Fibroblast of the conjunctiva (primary cell): ENCODE results near the gene PDGFC.

ENCODE experiments used
- DNase-seq: peaks from one replicate; pipeline ENCODE4 v3.0.0-alpha.2; 2010; ENCODE audit warnings: low read depth

PDGFC gene

DNA sequence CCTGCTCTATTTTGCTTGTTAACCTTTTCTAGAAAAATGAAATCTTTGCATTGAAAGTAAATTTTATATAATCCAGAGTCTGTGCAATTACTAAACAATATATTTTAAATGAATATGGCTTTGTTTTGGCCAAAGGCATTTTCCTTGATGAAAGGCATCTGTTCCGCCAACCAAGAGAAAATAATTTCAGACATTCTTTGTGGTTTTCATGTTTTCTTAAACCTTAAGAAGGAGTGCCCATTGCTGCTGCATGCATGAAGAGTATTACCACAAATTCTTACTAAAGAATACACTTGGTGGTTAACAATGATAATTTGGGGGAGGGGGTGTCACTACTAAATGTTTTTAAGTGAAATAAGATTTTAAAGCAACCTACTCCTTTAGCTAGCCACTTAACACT, 2.7 kb upstream of the PDGFC start:
- DNase-seq, result no peak

DNA sequence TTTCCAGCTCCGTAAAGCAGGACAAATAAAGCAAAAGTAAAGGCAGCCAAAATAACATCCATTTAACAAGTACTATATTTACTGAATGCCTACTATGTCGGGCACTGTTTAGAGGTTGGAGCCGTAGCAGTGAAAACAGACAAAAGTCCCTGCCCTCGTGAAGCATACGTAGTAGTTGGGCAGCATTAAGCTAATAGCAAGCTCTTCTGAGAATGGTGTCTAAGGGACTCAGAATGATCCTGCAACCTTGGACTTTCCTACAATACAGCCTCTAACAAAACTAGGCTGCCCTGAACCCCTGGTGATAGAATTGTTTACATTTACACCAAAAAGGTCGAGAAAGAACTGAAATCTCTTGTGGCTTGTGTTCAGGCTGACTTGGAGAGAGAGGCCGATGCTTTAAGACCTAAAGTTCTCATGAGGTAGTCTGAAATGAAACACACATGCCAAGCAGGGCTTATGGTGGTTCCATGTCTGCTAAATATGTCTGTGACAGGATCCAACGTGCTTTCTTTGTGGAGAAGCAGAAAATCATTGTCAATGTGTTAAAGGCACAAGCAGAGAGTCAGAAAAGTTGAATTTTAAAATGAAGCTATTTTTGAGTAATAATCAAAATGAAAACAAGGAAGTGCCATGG, 898 bp upstream of the PDGFC start:
- DNase-seq, result no peak

DNA sequence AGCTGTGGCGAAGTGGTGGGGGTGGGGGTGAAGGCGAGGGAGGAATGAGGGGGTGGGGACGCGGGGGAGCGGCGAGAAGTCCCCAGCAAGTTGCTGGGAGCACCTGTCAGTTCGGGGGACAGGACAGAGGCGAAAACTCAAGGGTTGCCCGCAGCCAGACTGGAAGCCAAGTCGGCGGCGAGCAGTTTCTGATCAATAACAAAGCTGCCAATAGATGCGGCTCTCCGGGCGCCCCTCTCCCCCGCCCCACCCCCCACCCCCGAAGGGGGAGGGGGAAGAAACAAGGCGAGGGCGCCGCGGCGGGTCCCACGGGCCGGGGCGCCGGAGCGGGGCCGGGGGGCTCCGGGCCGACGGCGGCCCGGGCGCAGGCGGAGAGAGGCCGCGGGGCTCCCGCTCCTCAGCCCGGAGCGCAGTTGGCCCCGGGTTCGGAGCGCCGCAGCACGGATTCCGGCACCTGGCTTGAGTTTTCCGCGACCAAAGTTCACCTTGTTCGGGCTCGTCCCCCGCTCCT, 379 bp downstream of the PDGFC start:
- no peak for DNase-seq

DNA sequence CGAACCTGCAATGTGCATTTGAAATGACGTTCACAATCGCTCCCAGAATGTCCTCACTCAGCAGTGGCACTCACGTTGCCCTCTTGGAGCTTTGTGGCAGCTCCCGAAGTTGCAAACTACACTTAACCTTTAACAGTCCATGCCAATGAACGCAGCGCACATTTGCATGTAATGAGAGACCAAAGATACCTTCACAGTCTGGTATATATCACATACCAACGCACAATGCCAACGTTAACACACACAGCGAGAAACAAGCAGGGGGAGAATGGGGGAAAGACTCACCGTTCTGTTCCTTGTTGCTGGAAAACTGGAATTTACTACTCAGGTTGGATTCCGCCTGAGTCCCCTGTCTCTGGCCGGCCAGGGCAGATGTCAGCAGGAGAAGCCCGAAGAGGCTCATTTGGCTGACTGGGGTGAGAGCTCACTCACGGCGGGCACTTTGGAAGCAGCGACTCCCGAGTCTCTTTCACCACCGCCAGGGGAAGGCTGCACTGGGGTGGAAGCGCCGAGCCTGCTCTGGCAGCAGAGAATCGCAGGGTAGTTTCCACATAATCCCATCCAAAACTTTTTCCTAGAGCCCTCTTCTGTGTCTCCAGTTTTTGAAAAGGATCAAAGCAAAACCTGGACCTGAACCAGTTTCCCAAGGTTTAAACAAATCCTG, 966 bp downstream of the PDGFC start:
- no peak for DNase-seq

DNA sequence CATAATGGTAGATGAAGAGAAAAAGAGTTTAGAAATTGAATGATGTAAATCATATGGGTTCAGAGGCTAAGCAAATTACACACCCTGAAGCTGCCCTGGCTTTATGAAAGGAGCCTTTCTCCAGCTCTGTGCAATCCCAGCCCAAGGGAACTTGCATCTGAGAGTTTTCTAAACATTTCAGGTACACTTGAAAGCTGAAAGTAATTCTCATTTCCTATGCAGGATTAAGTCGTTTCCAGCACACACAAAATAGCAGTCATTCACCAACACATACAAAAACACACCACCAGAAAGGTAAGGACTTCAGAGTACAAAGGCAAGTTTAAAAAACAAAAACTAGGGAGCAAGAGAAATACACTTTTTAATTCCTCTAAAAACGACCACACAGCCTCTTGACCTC, 1.7 kb downstream of the PDGFC start:
- no peak for DNase-seq

DNA sequence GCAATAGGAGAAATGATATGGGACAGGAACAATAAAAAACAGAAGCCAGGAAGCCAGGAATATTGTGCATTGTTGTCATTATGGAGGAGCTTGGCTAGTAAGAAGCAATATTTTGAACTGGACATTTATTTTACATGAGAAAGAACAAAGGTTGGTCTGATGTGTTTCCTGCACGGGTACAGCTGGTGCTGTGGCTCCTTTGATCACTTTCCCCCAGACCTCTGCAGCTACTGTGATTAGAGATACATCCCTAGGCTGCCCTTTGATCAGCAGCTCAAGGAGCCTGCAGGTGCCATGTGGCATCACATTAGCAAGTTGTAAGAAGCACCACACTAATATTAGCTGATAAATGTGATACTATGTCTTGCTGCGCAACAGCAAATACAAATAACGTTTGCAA, 2.5 kb downstream of the PDGFC start:
- DNase-seq, result no peak

DNA sequence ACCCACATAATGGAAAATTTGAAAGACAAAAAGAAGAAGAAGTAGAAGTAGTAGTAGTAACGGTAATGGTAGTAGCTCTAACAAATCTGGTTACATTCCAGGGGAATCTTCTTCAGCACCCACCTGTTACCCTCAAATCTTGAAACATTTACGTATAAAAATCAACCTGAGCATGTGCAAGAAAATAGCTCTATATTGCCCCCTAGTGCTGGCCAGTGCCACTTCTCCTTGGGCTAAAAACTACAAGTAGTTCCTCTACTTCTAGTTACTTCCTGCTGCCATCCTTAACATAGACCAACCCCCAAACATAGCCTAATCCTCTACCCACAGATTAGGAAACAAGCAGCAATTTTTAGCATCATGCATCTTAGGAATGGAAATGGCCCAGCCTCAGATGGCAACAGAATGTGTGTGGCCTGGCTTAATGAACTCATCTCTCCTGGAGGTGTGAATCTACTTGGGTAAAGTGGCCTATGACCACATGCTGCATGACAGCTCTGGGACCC, 3.1 kb downstream of the PDGFC start:
- DNase-seq, result peak; percentile 70

DNA sequence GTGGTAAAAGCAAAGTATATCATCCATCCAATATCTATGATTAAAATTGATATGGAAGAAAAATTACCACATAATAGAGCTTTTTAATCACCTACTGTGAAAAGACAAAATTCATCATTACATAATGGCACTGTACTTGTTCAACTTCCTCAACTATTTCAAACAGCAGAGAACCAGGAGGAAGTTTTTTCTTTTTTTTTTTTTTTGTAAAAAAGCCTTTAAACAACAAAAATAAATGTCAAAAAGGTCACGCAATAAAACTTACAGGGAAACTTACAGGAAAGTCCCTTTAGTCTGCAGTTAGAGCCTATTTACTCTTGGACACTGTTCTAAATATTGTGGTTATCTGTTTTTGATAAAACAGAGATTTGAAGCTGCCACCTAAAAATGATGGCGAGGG, 4.8 kb downstream of the PDGFC start:
- no peak for DNase-seq

DNA sequence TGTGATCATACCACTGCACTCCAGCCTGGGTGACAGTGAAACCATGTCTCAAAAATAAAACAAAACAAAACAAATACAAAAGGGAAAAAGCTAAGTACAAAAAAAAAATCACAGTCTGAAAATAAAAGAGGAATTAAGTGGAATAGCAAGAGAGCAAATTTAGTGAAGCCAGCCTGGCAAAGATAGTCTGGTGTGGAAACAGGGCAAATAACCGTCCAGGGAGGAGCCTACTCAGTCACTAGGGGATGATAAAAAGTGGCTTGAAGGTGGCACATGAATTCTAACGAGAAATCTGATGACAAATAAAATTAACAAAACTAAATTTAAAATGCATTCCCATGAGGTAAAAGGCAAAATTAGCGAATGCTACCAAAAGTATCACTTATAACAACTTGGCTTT, 8.2 kb downstream of the PDGFC start:
- DNase-seq, result no peak

DNA sequence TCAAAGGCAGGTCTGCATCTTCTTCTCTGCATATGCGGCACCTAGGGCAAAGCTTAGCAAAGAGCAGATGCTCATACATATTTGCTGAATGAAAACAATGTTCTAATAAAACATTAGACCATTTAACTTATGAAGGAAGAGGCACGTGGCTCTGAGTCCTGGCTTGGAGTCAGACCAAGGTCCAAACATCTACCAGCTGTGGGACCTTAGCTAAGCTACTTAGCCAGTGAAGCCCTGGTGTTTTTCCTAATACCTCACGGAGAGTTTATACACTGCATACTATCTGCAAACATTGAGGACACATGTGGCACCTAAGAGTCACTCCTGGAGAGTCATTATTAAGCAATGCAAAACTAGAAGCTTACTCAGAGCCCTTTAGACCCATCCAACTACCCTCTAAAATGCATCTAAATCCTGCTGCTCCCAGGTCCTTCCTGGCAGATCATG, 9.0 kb downstream of the PDGFC start:
- DNase-seq, result peak; percentile 79

DNA sequence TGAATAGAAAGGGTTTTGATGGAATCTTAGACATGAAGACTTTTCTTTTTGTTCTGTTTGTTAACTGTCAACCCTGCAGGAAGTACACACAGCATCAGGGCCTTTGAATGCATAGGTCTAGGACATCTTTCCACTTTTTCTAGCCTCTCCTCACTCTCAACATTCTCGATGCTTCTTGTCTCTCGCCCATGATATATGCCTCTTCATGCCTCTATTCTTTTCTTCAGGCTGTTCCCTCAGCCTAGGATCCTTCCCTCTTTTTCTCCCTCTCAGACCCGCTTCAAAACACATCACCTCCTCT, 9.6 kb downstream of the PDGFC start:
- DNase-seq, result no peak

DNA sequence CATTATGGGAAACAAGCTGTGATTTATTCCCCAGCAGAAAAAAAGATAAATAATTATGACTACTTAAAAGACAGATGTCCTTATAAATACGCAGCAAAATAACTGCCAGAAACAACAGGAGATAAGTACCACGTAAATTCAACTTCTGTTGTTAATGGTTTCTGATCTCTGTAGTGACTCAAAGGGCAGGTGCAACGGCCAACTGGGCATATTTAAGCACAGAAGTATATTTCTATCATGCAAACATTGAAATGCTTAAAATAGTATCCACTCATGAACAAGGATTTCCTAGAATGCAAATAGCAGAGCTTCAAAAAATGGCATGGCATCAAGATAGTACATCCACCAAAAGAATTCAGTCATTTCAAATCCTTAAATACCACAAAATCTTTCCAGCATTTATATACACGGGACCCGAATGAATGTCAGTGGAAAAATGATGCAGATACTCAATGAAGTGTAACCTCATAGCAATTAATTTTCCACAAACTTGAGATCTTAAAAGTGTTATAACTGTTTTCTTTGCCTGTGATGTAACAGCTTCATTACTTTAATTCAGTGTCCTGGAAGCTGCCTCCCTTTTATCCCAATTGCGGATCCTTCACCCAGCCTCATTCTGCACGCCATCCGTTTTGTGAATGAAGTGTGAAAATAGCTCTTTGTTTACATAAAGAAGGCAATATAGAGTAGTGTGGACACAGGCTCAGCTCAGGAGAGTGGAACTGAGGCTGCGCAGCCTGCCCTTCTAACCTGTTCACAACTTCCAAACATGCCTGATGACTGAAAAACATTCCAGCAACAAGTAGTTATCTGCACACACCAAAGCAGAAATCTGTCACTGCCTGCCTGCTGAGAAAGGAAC, 10.2 kb downstream of the PDGFC start:
- DNase-seq, result no peak

DNA sequence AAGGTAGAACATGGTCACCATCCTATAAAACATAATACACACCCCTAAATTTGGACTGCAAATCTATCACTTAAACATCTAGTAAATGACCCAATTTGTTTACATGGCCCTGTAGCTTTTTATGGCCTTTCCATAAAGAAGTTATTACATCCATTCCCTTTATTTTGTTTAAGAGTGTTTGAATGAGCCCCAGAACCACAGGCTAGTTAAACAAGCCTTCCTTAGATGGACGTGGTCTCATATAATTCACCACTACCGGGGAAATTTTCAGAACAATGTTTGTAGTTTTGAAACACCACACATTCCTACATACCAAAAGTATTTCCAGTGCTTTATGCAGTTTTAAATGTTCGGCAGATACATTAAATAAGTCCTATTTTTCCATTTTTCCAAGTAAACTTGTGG, 12.3 kb downstream of the PDGFC start:
- no peak for DNase-seq

DNA sequence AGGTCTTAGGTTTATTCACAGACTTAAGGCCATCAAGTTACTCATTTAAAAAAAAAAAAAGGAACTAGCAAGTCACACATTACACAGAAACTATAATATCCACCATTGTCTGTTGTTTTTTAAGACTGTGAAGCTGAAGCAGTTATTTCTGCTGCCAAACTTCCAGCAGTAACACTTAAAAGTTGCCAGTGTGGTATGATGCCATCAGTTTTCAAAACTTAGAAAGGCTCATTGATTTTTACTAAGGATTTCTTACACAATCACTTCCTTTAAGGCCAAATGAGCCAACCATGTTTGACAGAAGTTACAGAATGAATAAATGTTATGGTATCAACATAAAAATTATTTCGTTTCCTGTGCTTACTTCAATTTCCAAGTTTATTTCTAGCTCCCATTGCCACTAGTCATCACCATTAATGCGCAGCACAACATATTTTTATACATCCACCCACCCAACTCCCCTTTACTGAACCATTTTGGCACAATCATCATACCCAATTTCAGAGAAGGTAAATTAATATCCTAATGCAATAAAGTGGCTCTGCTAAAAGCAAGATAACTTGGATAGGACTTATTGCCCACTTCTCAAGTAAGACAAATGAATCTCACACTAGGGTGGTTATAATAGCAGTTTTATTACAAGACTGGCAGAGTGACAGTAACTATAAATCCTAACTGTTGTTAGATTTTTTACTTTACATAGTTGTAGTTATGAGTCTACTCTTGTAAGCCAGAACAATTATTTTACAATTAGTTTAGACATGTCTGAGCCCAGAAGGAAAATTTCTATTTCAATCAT, 13.1 kb downstream of the PDGFC start:
- no peak for DNase-seq

DNA sequence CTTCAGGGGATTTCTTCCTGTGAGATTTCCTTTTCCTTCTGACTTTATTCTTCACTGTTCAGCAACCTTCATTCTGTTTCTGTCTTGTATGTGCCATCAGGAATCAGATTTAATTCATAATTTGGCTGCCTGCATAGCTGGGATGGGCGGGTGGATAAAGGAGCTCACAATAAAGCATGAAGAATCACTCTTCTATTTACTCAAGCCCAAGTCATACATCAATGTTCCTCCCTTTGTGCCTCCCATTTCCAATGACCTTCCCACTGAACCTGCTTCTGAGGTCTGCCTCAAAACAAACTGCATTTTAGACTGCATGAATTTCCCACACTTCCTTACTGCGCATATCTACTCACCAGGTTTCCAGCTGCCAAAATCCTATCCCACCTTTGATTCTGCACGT, 14.0 kb downstream of the PDGFC start:
- no peak for DNase-seq

DNA sequence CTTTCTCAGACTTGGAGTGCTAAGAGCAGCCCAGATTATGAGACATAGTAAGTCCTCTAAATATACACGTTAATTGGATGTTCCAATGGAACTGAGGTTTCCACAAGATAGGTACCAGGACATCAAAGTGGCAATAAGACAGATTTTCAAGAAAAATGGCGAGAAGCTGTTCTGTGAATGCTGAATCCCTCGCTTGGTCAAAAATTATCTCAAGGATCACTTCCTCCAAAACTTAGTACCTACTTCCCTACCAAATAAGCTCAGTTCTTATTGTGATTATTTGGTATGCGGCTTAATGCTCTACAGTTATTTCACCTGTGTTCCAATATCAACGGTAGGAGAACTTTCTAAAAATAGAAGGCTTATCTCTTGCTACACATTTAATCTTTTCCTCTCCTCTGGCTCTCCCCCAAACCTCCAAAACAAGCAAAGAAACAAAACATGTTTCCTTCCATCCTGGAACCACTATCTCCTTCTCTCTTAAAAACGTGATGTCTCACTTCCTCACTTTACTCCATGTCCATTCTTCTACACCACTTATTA, 14.7 kb downstream of the PDGFC start:
- no peak for DNase-seq

DNA sequence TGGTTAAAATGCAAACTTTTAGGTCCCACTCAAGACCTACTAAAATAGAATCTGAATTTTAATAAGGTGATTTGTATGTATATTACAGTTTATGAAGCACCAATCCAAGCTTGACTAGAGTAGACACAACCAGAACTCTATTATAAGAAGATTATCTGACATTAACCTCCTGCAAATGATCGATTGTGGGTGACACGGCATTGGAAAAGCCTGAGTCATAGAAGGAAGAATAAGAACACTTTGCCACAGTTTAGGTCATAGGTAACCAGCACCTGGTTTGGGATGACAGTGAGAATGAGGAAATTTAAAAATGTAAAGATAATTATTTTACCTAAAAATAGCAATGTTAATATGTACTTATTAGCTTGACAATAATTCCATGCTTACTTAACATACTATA, 15.2 kb downstream of the PDGFC start:
- DNase-seq, result no peak

DNA sequence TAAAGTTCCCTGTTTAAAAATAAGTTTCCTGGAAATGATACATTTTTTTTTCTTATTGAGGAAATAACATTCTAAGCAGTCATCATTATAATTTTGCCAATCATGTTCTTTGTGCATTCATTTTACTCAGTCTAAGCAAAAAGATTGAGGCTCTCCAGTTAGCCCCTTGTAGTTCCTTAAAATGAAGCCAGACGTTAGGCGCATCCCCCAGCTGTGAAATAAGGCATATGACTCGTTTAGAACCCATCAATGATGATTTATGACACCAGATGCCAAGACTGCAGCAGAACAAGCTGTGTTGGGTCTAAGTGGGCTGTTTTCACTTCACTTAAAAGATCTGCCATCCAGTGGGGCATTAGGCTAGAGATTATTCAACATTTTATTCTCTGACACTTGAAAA, 17.0 kb downstream of the PDGFC start:
- no peak for DNase-seq

DNA sequence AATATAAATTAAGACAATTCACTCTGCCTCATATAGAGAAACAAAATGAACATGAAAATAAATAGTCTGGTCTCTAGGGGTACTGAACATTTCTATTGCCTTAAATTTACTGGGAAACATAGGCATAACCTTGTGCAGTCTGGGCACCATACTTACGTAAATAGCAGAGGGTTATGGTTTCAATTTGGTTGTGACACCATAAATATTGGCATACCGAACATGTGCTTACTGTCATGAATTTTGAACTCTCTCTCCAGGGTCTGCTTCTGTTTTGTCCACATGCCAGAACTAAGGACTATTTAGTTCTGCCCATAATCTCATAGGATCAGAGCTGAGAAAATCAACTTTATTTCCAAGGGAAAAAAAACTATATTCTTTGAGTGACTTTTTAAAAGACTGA, 17.6 kb downstream of the PDGFC start:
- no peak for DNase-seq

DNA sequence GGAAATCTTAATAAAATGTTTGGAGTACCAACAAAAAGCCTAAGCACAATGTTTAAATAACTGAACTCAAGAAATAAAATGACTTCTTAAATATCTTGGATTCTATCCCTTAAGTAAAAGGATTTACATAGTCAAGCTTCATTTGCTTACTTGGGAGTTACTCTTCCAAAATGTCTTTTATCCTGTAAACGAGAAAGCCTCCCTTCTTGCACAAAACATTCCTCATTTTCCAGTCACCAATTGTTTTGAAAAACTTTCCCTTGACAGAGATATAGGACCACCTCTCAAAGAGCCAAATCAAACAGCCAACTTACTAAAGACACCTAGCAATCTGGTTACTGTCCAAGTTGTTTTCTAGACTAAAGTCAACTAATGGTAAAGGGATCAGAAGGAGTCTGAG, 18.6 kb downstream of the PDGFC start:
- DNase-seq, result no peak

DNA sequence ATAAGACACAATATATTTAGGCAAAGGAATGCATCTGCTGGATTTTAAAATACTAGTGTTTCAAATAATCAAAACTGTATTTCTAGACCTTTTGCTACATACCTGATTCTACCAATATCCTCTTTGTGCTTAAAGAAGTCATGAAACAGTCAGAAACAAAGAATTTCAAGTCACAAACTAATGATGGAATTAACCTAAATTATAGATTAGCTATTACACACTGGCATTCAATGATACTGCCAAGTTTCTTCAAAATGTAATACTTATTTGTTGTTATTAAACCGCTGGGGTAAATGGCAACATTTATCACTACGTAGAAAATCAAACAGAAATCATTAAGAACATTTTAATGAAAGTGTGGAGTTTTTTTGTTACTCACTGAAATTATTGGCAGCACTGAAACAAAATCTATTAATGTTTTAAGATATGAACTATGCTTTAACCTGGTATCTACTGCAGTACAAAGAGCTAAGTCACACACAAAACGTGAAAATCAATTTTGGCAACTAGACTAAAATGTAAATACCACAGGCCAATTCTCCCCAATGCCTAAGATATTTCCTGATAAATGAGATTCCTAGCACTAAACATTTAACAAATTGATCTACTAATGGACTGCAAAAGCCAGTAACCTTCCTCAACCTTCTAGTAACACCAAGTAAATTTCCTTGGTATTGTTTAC, 19.4 kb downstream of the PDGFC start:
- DNase-seq, result no peak
